Fibroblast of villous mesenchyme (primary cell): Measurements from ENCODE around the gene TASOR2. TPM values are rescaled to one million over a fixed set of nuclear protein-coding genes. Genes with fewer than 3 reads are reported as not detected.

Experiments
- DNase-seq: peaks from one replicate; pipeline ENCODE4 v3.0.0-alpha.2; 2010; ENCODE audit warnings: low read depth
- H3K4me3 ChIP-seq: 2 replicates; pipeline ENCODE4 v1.5.1; 2011; ENCODE audit warnings: low read depth, mild to moderate bottlenecking, low read length
- CTCF ChIP-seq: IDR thresholded peaks from 2 replicates; pipeline ENCODE4 v1.5.1; 2012; ENCODE audit warnings: low read depth, mild to moderate bottlenecking, low read length; ENCODE audit not compliant: insufficient read depth
- total RNA-seq: library from RNA; depleted of rRNA; stranded (reverse); fragments of >200 nt; gene quantifications from 2 replicates; pipeline ENCODE4 v1.2.3, GENCODE V29; 2012

The TASOR2 gene
- total RNA-seq, 1 donor, result 122 TPM

DNA sequence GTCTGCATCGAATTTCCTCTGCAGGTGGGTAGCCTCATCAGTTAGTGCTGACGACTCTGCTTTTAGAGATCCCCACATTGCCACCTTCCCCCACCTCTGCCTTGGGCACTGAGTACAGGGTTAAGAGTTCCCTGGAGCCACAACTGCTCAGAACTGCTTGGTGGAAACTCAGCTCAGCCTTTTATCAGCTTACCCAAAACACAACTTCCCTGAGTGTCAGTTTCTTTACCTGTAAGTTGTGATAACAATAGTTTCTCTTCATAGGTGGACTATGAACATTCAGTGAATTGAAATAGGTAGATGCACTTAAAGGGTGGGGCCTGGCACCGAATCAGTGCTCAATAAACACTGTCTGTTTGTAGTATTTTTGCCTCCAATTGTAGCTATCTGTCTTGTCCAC is 29.5 kb upstream of the TASOR2 start:
- no peak for DNase-seq
- no peak overlapping the region for H3K4me3 ChIP-seq
- no peak for TF ChIP-seq CTCF

DNA sequence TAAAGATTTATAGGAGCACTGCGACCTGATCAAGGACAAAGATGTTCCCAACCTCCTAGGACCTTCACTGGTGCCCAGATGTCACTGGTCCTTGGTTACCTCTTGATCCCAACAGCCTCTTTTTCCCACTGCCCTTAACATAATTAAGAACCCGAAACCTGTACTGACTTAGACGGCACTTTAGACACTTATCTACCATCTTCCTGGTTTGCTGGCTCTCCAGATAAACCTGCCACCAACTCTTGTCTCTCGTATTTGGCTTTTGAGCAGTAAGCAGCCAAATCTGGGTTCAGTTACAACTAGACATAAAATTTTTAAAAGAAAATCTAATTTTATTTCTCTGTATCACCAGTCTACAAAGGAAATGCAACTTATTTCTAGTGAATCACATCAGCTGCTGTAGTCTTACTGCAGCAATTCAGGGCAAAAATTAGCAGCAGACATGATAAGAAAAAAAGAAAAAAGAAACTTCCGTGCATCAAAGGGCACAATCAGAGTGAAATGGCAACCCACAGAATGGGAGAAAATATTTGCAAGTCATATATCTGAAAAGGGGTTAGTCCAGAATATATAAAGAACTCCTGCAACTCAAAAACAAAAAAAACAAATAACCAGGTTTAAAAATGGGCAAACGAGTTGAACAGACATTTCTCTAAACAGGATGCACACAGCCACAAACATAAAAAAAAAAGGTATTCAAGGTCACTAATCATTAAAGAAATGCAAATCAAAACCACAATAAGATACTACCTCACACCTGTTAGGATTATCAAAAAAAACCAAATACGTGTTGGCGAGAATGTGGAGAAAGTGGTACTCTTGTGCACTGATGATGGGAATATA is 27.7 kb upstream of the TASOR2 start:
- no peak for TF ChIP-seq CTCF
- H3K4me3 ChIP-seq, result no peak overlapping the region
- DNase-seq, result no peak

GRCh38 chr10:5658871-5659618 is 25.6 kb upstream of the TASOR2 start:
- TF ChIP-seq CTCF, result no peak
- H3K4me3 ChIP-seq, result no peak overlapping the region
- DNase-seq, result no peak

DNA sequence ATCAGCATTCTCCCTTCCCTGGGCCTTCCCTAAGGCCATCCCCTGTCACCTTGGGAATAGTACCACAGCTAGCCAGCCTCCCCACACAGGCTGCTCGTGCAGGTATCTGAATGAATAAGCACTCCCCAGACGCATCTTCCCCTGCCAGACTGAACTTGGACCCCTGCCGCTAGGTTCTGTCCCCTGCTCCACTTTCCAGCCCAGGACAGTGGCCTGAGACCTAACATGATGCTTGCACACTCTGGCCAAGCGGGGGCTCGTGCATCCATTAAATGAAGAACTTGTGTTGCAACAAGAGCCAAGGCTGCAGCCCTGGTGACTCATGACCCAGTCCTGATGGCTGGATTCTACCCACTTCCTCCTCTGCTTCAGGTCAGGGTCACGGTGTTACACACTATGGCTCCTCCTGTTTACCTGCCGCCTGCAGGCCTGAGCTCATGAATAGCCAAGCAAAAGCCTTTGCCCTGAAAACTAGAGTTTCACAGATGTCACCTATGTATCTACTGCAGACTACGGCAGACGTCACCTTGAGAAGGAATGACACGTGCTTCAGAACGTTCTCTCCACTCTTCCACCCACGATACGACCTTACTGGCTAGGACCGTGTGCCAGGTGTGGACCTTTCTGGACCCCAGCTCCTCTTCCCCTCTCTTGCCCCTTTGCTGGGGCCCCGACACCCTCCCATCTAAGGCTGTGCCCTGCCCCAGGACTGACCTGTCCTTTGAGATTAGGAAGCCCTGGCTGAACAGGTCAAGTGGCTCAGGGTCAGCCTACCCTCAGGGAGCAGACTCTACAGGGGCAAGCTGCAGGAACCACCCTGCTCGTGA is 24.7 kb upstream of the TASOR2 start:
- peak; percentile 70 for DNase-seq
- TF ChIP-seq CTCF, result no peak
- H3K4me3 ChIP-seq, result no peak overlapping the region

DNA sequence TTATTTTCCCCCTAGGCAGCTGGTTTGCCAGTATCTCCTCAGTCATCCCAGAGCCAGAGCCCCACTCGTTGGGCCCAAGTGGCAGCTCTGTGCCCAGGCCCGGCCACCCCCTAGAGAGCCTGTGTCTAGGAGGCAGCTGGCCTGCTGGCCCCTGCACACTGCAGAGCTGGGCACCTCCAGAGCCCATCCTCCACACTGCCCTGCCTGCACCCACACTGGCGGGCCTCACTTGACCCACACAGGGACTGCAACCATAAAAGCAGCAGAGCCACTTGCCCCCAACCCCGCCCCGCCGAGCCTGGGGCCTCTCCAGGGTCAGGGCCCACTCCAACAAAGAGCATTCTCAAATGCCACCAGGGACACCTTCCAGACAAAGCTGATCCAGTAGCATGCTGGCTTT is 23.6 kb upstream of the TASOR2 start:
- no peak for TF ChIP-seq CTCF
- no peak for DNase-seq
- no peak overlapping the region for H3K4me3 ChIP-seq

DNA sequence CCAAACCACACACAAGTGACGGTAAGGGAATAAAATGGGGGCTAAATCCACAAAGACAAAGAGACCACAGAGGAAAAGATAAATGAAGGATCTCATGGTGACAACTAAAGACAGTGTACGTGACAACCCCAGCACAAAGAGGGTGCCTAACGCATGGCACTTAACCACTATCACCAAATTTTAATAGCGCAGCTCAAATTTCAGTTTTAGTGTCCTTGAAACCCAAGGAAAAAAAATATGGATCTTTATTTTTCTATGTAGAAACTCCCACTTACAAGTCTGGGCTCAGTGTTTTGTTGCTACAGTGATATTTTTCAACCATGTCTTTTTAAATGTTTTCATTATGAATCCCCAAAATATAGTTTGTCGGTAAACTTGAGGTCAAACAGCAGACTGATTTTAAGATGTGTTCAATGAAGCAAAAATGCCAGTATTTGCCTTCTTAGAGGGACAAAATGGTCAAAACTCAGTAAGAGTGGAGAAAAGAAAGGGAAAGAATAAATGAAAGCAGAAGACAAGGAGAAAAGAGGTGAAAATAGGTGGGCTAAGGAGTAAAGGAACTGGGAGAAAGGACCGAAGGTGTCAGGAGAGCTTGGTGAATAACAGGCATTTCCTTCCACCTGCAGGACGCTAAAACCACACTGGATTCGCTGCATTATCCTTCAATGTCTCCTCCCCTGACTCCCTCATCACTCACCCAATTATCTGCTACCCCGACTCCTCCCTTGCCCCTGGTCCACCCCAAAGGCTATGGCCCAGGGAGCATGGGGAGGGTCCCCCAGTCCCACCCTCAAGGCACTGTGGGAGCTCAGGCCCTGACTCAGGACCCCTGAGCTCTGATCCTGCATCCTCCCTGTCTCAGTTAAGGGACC is 21.7 kb upstream of the TASOR2 start:
- no peak for DNase-seq
- H3K4me3 ChIP-seq, result no peak overlapping the region
- no peak for TF ChIP-seq CTCF
